Neural progenitor cell (in vitro differentiated cells): Measurements from ENCODE around the gene FFAR2. TPM values are rescaled to one million over a fixed set of nuclear protein-coding genes. Genes with fewer than 3 reads are reported as not detected.

ENCODE experiments used
- DNase-seq: peaks from one replicate; pipeline ENCODE4 v3.0.0-alpha.2; 2016; ENCODE audit warnings: low spot score
- H2AFZ ChIP-seq: fragments of 200-600 bp; sonication (generic); replicated peaks from 2 replicates; pipeline ENCODE4 v1.6.1; 2016; ENCODE audit warnings: antibody characterized with exemption
- H3F3A ChIP-seq: fragments of 200-600 bp; sonication (generic); 2 replicates; pipeline ENCODE4 v1.6.1; 2016; ENCODE audit warnings: antibody characterized with exemption, low read depth
- H3K27ac ChIP-seq: fragments of 200-600 bp; sonication (generic); 2 replicates; pipeline ENCODE4 v1.5.1; 2016; ENCODE audit warnings: mild to moderate bottlenecking
- H3K27me3 ChIP-seq: fragments of 200-600 bp; sonication (generic); 2 replicates; pipeline ENCODE4 v1.6.1; 2016; ENCODE audit warnings: mild to moderate bottlenecking, moderate library complexity
- H3K36me3 ChIP-seq: fragments of 200-600 bp; sonication (generic); 2 replicates; pipeline ENCODE4 v1.5.1; 2016
- H3K4me1 ChIP-seq: fragments of 200-600 bp; sonication (generic); 2 replicates; pipeline ENCODE4 v1.6.1; 2016; ENCODE audit warnings: mixed run types
- H3K4me2 ChIP-seq: fragments of 200-600 bp; sonication (generic); 2 replicates; pipeline ENCODE4 v1.6.1; 2016
- H3K4me3 ChIP-seq: fragments of 200-600 bp; sonication (generic); 2 replicates; pipeline ENCODE4 v1.5.1; 2016
- H3K79me2 ChIP-seq: fragments of 200-600 bp; sonication (generic); 2 replicates; pipeline ENCODE4 v1.6.1; 2016; ENCODE audit warnings: low read depth
- H3K9ac ChIP-seq: fragments of 200-600 bp; sonication (generic); 2 replicates; pipeline ENCODE4 v1.6.1; 2016
- H3K9me3 ChIP-seq: fragments of 200-600 bp; sonication (generic); 2 replicates; pipeline ENCODE4 v1.5.1; 2016; ENCODE audit warnings: low read depth
- H4K20me1 ChIP-seq: fragments of 200-600 bp; sonication (generic); 2 replicates; pipeline ENCODE4 v1.6.1; 2016; ENCODE audit warnings: low read depth
- H3K27ac Mint-ChIP-seq: 3 replicates; pipeline ENCODE4 v1.8.0; 2021; ENCODE audit warnings: mixed read lengths
- H3K27me3 Mint-ChIP-seq: 2 replicates; pipeline ENCODE4 v1.8.0; 2022; ENCODE audit warnings: low read depth, mild to moderate bottlenecking, inconsistent platforms, moderate library complexity, mixed read lengths; ENCODE audit not compliant: insufficient read depth
- H3K36me3 Mint-ChIP-seq: 3 replicates; pipeline ENCODE4 v1.8.0; 2021; ENCODE audit warnings: mixed read lengths
- H3K4me1 Mint-ChIP-seq: 3 replicates; pipeline ENCODE4 v1.8.0; 2021; ENCODE audit warnings: mixed read lengths
- H3K4me3 Mint-ChIP-seq: 3 replicates; pipeline ENCODE4 v1.8.0; 2021; ENCODE audit warnings: mild to moderate bottlenecking, moderate library complexity, mixed read lengths
- H3K9me3 Mint-ChIP-seq: 3 replicates; pipeline ENCODE4 v1.8.0; 2020; ENCODE audit warnings: mixed read lengths
- CTCF ChIP-seq: fragments of 200-600 bp; sonication (generic); IDR thresholded peaks from 2 replicates; pipeline ENCODE4 v1.5.1; 2017; ENCODE audit warnings: antibody characterized with exemption, mild to moderate bottlenecking
- EZH2 ChIP-seq: fragments of 200-600 bp; sonication (generic); IDR thresholded peaks from 2 replicates; pipeline ENCODE4 v1.6.1; 2017; ENCODE audit warnings: antibody characterized with exemption, mild to moderate bottlenecking, moderate library complexity
- EZH2phosphoT487 ChIP-seq: fragments of 200-600 bp; sonication (generic); IDR thresholded peaks from 2 replicates; pipeline ENCODE4 v1.6.1; 2017; ENCODE audit warnings: antibody characterized with exemption
- total RNA-seq: library from RNA; depleted of rRNA; stranded (reverse); fragments of >200 nt; gene quantifications from 2 replicates; pipeline ENCODE4 v1.2.3, GENCODE V29; 2015; ENCODE audit warnings: low replicate concordance

Gene FFAR2
- total RNA-seq, result not detected in 2 replicates

DNA sequence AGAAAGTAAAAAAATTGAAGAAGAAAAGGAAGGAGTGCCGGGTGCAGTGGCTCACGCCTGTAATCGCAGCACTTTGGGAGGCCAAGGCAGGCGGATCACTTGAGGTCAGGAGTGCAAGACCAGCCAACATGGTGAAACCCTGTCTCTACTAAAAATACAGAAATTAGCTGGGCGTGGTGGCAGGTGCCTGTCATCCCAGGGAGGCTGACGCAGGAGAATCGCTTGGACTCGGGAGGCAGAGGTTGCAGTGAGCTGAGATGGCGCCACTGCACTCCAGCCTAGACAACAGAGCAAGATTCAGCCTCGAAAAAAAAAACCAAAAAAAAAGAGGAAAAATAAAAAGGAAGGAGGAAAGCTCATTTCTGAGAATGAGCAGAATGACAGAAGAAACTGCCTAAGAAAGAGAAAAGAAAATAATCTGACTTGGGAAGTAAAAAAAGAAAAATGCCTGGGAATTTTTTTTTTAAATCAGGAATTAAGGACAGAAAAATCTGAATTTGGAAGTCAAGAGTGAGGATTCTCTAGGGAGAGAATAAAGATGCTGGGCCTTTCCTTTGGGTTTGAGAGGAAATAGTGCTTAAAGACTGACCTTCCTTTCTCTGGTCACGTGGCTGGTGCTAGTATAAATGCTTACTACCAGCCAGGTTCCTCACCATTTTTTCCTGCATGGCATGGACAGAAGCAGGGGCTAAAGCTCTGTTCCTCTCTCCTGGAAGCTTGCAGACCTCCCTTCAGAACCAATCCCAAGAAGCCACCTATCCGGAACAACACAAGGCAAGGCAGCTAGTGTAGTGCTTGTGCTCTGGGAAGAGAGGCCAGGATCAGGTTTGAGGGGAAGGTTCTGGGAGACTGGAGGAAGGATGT is at the start of gene FFAR2:
FFAR2 (plus strand) TSS at position 652 of the 864 bp plus-strand sequence. CDS start 1,458 bp downstream, outside the sequence.
- no peak within 1 kb of the TSS for H3K27ac ChIP-seq
- H2AFZ ChIP-seq, result peak within 1 kb of the TSS; percentile 79
- DNase-seq, result no peak
- H3K9me3 ChIP-seq, result no peaks in the 10 kb centered on the region
- H3K36me3 ChIP-seq, result no peaks in the 10 kb centered on the region
- H3K27me3 Mint-ChIP-seq, result peaks cover 7% of the 10 kb centered on the region
- H3K27me3 ChIP-seq, result no peaks in the 10 kb centered on the region
- H3F3A ChIP-seq, result no peaks in the 10 kb centered on the region
- no peaks in the 10 kb centered on the region for H4K20me1 ChIP-seq
- H3K4me1 Mint-ChIP-seq, result no peaks in the 10 kb centered on the region
- H3K36me3 Mint-ChIP-seq, result no peaks in the 10 kb centered on the region
- H3K9me3 Mint-ChIP-seq, result no peaks in the 10 kb centered on the region
- no peaks in the 10 kb centered on the region for H3K79me2 ChIP-seq
- H3K4me3 Mint-ChIP-seq, result no peak within 1 kb of the TSS
- no peaks in the 10 kb centered on the region for H3K4me1 ChIP-seq
- no peak within 1 kb of the TSS for H3K27ac Mint-ChIP-seq
- H3K9ac ChIP-seq, result no peak within 1 kb of the TSS
- no peak within 1 kb of the TSS for H3K4me3 ChIP-seq
- no peak for TF ChIP-seq EZH2phosphoT487
- TF ChIP-seq CTCF, result no peak
- no peak for TF ChIP-seq EZH2
- H3K4me2 ChIP-seq, result no peak within 1 kb of the TSS

GRCh38 chr19:35398570-35398969 is 49.5 kb upstream of the FFAR2 start:
- H3K4me3 ChIP-seq, result no peak overlapping the region
- H3K9me3 ChIP-seq, result no peaks in the 10 kb centered on the region
- H3K36me3 Mint-ChIP-seq, result no peaks in the 10 kb centered on the region
- no peak overlapping the region for H3K4me3 Mint-ChIP-seq
- no peak for TF ChIP-seq EZH2
- no peak for TF ChIP-seq EZH2phosphoT487
- TF ChIP-seq CTCF, result no peak
- no peaks in the 10 kb centered on the region for H4K20me1 ChIP-seq
- H3K27ac ChIP-seq, result no peak overlapping the region
- no peaks in the 10 kb centered on the region for H3K27me3 ChIP-seq
- no peak overlapping the region for H3K4me2 ChIP-seq
- no peaks in the 10 kb centered on the region for H3K36me3 ChIP-seq
- H3K79me2 ChIP-seq, result no peaks in the 10 kb centered on the region
- H3K27ac Mint-ChIP-seq, result no peak overlapping the region
- no peaks in the 10 kb centered on the region for H3K27me3 Mint-ChIP-seq
- H3K9me3 Mint-ChIP-seq, result no peaks in the 10 kb centered on the region
- no peak overlapping the region for H3K9ac ChIP-seq
- DNase-seq, result no peak
- H3K4me1 ChIP-seq, result no peaks in the 10 kb centered on the region
- H2AFZ ChIP-seq, result no peak overlapping the region
- H3K4me1 Mint-ChIP-seq, result no peaks in the 10 kb centered on the region
- H3F3A ChIP-seq, result no peaks in the 10 kb centered on the region

GRCh38 chr19:35399231-35399630 is 48.8 kb upstream of the FFAR2 start:
- Histone ChIP-seq H3F3A (no peaks in the 10 kb centered on the region), H3K4me3 (no peak overlapping the region), H4K20me1 (no peaks in the 10 kb centered on the region), H3K4me1 (no peaks in the 10 kb centered on the region), H3K79me2 (no peaks in the 10 kb centered on the region), H3K36me3 (no peaks in the 10 kb centered on the region), H3K4me2 (no peak overlapping the region), H2AFZ (no peak overlapping the region), H3K9ac (no peak overlapping the region), H3K9me3 (no peaks in the 10 kb centered on the region), H3K27ac (no peak overlapping the region), H3K27me3 (no peaks in the 10 kb centered on the region)
- Mint-ChIP-seq H3K4me1 (no peaks in the 10 kb centered on the region), H3K36me3 (no peaks in the 10 kb centered on the region), H3K27ac (no peak overlapping the region), H3K9me3 (no peaks in the 10 kb centered on the region), H3K27me3 (no peaks in the 10 kb centered on the region), H3K4me3 (no peak overlapping the region)
- DNase-seq, result no peak
- TF ChIP-seq CTCF (no peak), EZH2 (no peak), EZH2phosphoT487 (no peak)
